Astrocyte of the cerebellum (primary cell): ENCODE data around the gene RABIF.

Experiments
- DNase-seq: peaks from one replicate; pipeline ENCODE4 v3.0.0-alpha.2; 2011; ENCODE audit warnings: low read depth
- H3K4me3 ChIP-seq: 2 replicates; pipeline ENCODE4 v1.5.1; 2011; ENCODE audit warnings: mild to moderate bottlenecking, low read depth, low read length, moderate library complexity
- CTCF ChIP-seq: IDR thresholded peaks from 2 replicates; pipeline ENCODE4 v1.5.1; 2012; ENCODE audit warnings: low read length, low read depth, moderate library complexity, mild to moderate bottlenecking; ENCODE audit errors: missing control alignments
- in situ Hi-C: cut with HindIII; loops from 2 replicates; pipeline ENCODE4 v1.10.0; 2017; ENCODE audit warnings: low sequenced_read_pairs

Gene RABIF

GRCh38 chr1:202852163-202852904 is 36.6 kb downstream of the RABIF start:
- no peak overlapping the region for H3K4me3 ChIP-seq
- in situ Hi-C loops, result no loop called here
- DNase-seq, result no peak
- TF ChIP-seq CTCF, result peak; percentile 64

- in situ Hi-C loops, result no loop called here
- no peak overlapping the region for H3K4me3 ChIP-seq
Observed at GRCh38 chr1:202850593-202851362, 38.2 kb downstream of the RABIF start.

DNA sequence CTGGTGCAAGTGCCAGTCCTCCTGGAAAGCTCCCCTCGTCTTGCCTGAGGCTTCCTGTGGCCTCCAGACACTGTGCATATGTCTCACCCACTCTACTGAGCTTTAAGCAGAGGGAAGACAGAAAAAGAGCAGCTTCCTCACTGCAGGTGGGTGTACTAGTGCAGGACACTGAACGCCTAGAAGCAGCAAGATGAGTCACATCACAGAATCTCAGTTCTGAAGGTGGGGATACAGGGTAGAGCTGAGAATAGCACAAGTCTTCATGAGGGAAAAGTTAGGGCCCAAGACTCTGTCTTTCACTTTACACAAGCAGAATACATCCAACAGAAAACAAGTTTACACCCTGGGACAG is 40.8 kb downstream of the RABIF start:
- TF ChIP-seq CTCF, result no peak
- in situ Hi-C loops, result no loop called here
- no peak overlapping the region for H3K4me3 ChIP-seq
- DNase-seq, result no peak

More at GRCh38 chr1:202850593-202851362, 38.2 kb downstream of the RABIF start:
- TF ChIP-seq CTCF, result no peak
- DNase-seq, result no peak

DNA sequence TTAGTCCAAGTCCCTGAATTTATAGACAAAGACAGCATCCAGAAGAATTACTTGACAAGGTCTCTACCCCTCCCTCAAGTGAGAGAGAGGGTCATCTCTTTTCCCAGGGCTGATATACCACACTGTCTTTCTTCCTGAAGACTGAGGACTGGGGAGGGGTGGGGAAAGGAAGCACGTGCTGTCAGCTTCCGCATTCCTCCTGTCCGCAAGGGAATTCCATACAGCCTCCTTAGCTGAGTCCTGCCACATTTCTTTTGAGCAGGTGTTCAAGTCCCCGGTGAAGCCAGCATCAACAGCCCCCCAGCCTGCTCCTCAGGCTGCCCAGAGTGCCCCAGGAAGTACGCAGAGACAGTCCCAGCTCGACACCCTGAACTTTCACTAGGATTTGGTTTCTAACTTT is 44.0 kb downstream of the RABIF start:
- DNase-seq, result no peak
- no peak overlapping the region for H3K4me3 ChIP-seq
- TF ChIP-seq CTCF, result no peak
- in situ Hi-C loops, result no loop called here

- no peak overlapping the region for H3K4me3 ChIP-seq
- TF ChIP-seq CTCF, result no peak
- DNase-seq, result no peak
- in situ Hi-C loops, result no loop called here
Observed at GRCh38 chr1:202844259-202844658, 44.7 kb downstream of the RABIF start.

DNA sequence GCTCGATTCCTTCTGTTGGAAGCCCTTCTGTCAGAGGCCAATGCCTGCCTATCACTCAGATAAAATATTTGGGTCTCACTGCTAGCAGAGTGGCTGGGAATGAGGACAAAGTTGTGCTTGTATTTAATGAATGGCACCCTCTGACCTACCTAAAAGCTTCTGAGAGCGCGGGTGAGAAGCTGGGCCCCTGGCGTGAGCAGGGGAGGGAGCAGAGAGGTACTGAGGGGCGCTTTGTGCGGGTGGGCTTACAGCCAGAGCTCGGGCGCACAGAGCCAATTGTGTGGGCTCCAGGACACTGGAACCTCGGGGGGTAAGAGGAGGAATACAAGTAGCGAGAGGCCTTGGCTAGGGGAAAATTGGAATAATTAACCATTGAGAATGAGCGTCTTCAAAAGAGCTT is 45.9 kb downstream of the RABIF start:
- in situ Hi-C loops, result no loop called here
- no peak for DNase-seq
- H3K4me3 ChIP-seq, result no peak overlapping the region
- no peak for TF ChIP-seq CTCF
